Measurements from ENCODE around the gene TCF4. TPM values are rescaled to one million over a fixed set of nuclear protein-coding genes. Genes with fewer than 3 reads are reported as not detected.

Gene TCF4
- total RNA-seq, 1 donor from 2014 or later, result 77.3 TPM

DNA sequence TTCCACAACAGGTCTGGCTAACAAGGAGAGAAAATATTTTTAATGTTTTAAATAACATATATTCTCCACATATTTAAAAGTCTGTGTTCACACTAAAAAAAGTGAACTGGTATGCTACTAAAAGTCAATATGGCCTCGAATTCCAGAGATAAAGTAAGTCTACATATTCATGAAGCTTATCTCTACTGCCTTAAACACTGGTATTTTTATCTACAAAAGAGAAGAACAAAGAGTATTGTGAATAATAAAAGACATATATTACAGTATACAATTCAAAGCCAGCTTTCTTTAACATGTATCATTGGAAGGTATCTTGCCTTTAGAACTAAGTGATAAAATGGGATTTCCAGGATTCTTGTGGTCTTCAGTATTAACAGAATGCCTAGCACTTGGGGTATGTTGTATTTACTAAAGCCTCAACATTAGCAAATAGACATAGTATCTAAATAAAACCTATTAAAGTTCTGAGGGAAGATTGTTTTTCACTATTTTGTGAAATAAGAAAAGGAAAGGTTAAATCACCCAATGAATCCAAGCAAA, 325.9 kb downstream of the TCF4 start:
- peaks cover 17% of the 10 kb centered on the region for H3K4me1 Mint-ChIP-seq (ENCODE audit: unreplicated experiment)
- no peaks in the 10 kb centered on the region for H3K9me3 Mint-ChIP-seq (ENCODE audit: unreplicated experiment)
- no peak for DNase-seq (ENCODE audit: extremely low spot score, unreplicated experiment)
- no peaks in the 10 kb centered on the region for H3K27me3 Mint-ChIP-seq (ENCODE audit: unreplicated experiment)
- TF ChIP-seq, protein P1, sequence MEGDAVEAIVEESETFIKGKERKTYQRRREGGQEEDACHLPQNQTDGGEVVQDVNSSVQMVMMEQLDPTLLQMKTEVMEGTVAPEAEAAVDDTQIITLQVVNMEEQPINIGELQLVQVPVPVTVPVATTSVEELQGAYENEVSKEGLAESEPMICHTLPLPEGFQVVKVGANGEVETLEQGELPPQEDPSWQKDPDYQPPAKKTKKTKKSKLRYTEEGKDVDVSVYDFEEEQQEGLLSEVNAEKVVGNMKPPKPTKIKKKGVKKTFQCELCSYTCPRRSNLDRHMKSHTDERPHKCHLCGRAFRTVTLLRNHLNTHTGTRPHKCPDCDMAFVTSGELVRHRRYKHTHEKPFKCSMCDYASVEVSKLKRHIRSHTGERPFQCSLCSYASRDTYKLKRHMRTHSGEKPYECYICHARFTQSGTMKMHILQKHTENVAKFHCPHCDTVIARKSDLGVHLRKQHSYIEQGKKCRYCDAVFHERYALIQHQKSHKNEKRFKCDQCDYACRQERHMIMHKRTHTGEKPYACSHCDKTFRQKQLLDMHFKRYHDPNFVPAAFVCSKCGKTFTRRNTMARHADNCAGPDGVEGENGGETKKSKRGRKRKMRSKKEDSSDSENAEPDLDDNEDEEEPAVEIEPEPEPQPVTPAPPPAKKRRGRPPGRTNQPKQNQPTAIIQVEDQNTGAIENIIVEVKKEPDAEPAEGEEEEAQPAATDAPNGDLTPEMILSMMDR (IDR thresholded peaks at IDR 0.05), result no peak
- no peak overlapping the region for H3K4me3 Mint-ChIP-seq (ENCODE audit: unreplicated experiment)
- peaks cover 55% of the 10 kb centered on the region for H3K36me3 Mint-ChIP-seq (ENCODE audit: unreplicated experiment)
- H3K27ac Mint-ChIP-seq (ENCODE audit: unreplicated experiment), result no peak overlapping the region

DNA sequence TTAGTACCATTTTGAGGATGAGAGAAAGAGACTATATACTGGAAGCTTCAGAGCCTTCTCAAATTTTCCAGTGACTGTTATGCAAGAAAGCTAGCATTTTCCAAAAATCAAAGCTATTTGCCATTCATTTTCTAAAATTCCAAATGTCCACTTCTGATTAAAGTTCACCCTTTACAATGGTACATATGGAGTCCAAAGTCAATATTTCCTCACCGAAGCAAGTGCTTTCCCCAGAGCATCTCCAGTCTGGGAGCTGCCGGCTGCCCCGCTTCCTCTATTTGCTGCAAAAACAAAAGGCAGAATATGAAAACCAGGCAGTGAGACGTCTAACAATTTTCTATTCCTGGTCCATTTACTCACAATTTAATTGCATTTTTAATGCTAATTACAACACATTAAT, 326.7 kb downstream of the TCF4 start:
- Mint-ChIP-seq H3K4me3 (ENCODE audit: unreplicated experiment) (no peak overlapping the region), H3K9me3 (ENCODE audit: unreplicated experiment) (no peaks in the 10 kb centered on the region), H3K27me3 (ENCODE audit: unreplicated experiment) (no peaks in the 10 kb centered on the region), H3K36me3 (ENCODE audit: unreplicated experiment) (peaks cover 48% of the 10 kb centered on the region), H3K27ac (ENCODE audit: unreplicated experiment) (no peak overlapping the region), H3K4me1 (ENCODE audit: unreplicated experiment) (peaks cover 20% of the 10 kb centered on the region)
- no peak for DNase-seq (ENCODE audit: extremely low spot score, unreplicated experiment)
- TF ChIP-seq, protein P1 (IDR thresholded peaks at IDR 0.05), result no peak

DNA sequence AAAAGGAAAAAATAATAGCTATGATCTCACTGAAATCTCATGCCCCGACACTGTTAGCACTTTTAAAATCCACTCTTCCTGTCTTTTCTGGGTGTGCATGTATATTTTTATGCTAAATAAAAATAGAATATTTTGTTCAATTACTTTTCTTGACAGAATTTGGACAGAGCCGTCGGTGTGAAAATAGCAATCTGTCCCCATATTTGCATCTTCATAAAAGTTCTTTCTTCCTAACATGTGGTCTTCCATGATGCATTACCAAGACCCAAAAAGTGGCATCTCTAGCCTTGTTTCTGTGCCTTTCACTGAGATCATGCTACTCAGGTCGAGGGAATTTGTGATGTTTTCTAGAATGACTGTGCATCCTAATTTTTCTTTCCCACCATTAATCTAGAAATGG, 329.9 kb downstream of the TCF4 start:
- H3K27ac Mint-ChIP-seq (ENCODE audit: unreplicated experiment), result no peak overlapping the region
- H3K4me1 Mint-ChIP-seq (ENCODE audit: unreplicated experiment), result peaks cover 16% of the 10 kb centered on the region
- no peak overlapping the region for H3K4me3 Mint-ChIP-seq (ENCODE audit: unreplicated experiment)
- TF ChIP-seq, protein P1 (IDR thresholded peaks at IDR 0.05), result no peak
- H3K36me3 Mint-ChIP-seq (ENCODE audit: unreplicated experiment), result peaks cover 48% of the 10 kb centered on the region
- H3K27me3 Mint-ChIP-seq (ENCODE audit: unreplicated experiment), result no peaks in the 10 kb centered on the region
- DNase-seq (ENCODE audit: extremely low spot score, unreplicated experiment), result no peak
- H3K9me3 Mint-ChIP-seq (ENCODE audit: unreplicated experiment), result no peaks in the 10 kb centered on the region

DNA sequence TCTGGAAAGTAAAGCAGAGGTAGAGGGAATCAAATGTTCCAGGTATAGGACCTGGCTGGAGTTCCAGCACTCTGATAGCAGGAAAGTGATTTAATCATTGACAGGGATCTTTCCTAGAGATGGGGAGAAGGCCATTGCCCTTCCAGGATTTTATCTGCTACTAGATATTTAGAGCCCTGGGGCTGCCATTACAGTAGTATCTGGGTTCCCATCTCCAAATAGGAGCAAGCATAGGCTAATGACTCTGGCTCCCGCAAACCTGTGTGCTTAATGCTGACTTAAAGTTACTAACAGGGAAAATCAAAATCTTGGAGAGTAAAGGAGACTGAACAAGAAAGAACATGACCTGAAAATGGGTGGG, 331.1 kb downstream of the TCF4 start:
- no peak for DNase-seq (ENCODE audit: extremely low spot score, unreplicated experiment)
- TF ChIP-seq, protein P1 (IDR thresholded peaks at IDR 0.05), result no peak
- peaks cover 49% of the 10 kb centered on the region for H3K36me3 Mint-ChIP-seq (ENCODE audit: unreplicated experiment)
- H3K4me1 Mint-ChIP-seq (ENCODE audit: unreplicated experiment), result peaks cover 28% of the 10 kb centered on the region
- H3K27ac Mint-ChIP-seq (ENCODE audit: unreplicated experiment), result peak overlapping the region; percentile 32
- H3K4me3 Mint-ChIP-seq (ENCODE audit: unreplicated experiment), result no peak overlapping the region
- H3K27me3 Mint-ChIP-seq (ENCODE audit: unreplicated experiment), result no peaks in the 10 kb centered on the region
- no peaks in the 10 kb centered on the region for H3K9me3 Mint-ChIP-seq (ENCODE audit: unreplicated experiment)

DNA sequence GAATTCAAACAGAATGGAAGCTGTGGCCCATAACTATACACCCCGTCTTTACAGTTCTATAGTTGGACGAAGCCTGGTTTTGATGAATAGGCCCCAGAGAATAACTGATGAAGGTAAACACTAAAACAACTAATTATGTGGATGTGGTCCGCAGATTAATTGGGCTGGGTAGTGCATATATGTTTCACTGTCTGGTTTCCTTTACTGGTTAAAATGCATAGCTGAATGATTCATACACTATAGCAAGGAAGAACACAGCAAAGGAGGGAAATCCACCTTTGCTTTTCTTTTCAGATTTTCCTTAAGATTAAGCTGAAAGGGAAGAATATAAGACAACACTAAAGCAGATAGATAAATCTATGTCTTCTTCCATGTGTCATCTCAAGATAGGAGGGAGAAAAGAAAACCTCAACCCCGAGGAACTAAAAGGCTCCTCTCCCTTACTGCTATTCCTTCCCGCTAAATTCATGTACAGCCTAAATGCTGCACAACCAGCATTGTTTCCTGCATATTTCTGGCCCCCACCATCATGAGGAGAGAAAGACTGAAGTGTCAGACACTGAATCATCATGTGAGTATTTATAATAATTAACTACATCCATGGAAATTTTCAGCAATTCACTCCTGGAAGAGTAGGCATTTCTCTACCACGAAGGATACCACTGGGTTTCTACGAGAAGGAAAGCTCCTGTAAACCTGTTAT, 331.6 kb downstream of the TCF4 start:
- TF ChIP-seq, protein P1 (IDR thresholded peaks at IDR 0.05), result no peak
- H3K9me3 Mint-ChIP-seq (ENCODE audit: unreplicated experiment), result no peaks in the 10 kb centered on the region
- DNase-seq (ENCODE audit: extremely low spot score, unreplicated experiment), result no peak
- H3K36me3 Mint-ChIP-seq (ENCODE audit: unreplicated experiment), result peaks cover 49% of the 10 kb centered on the region
- peak overlapping the region; percentile 24 for H3K27ac Mint-ChIP-seq (ENCODE audit: unreplicated experiment)
- peaks cover 33% of the 10 kb centered on the region for H3K4me1 Mint-ChIP-seq (ENCODE audit: unreplicated experiment)
- H3K4me3 Mint-ChIP-seq (ENCODE audit: unreplicated experiment), result no peak overlapping the region
- H3K27me3 Mint-ChIP-seq (ENCODE audit: unreplicated experiment), result no peaks in the 10 kb centered on the region

All from osteocyte (in vitro differentiated cells).